ENCODE measurements around the gene LYPD3.

LYPD3 gene

GRCh38 chr19:43430142-43430710 is 35.2 kb downstream of the LYPD3 start:
- DNase-seq = no peak

- DNase-seq = no peak
These were observed 36.0 kb downstream of the LYPD3 start for GRCh38 chr19:43429395-43429794.

GRCh38 chr19:43425567-43426392 is 39.6 kb downstream of the LYPD3 start:
- no peak for DNase-seq

- DNase-seq = no peak
These were observed 41.6 kb downstream of the LYPD3 start for GRCh38 chr19:43423779-43424178.

- no peak for DNase-seq
These were observed 42.7 kb downstream of the LYPD3 start for GRCh38 chr19:43422689-43423066.

GRCh38 chr19:43422000-43422688 is 43.3 kb downstream of the LYPD3 start:
- no peak for DNase-seq

- no peak for DNase-seq
These were observed 44.5 kb downstream of the LYPD3 start for GRCh38 chr19:43420954-43421353.

- DNase-seq = no peak
These were observed 48.3 kb downstream of the LYPD3 start for GRCh38 chr19:43416951-43417623.

GRCh38 chr19:43414554-43414953 is 50.9 kb downstream of the LYPD3 start, which contains the start of gene TEX101:
Gene TEX101 (plus strand): TSS chr19:43414890. CDS start chr19:43415920, 1,030 bp downstream.
- DNase-seq = no peak

- no peak for DNase-seq
These were observed 53.0 kb downstream of the LYPD3 start for GRCh38 chr19:43412441-43412840.
